Stimulated activated naive B cell treated with anti-CD40 and anti-IgM and Interleukin-4, amounts not matched to agents 10 μg/mL and 1 μg/mL and 100 μg/mL, for 72 hours (primary cell): Measurements from ENCODE around the gene CELA2A.
"Not testable (repeated sequence)": the region's sequence is repeated elsewhere in the genome, so short reads cannot be mapped to it uniquely, and the experiment has no call there.

Source experiments
- ATAC-seq, 2 donors: fragments of 150-1000 bp; cut with Tn5 transposase; replicated peaks; 2 replicates each; pipeline ENCODE4 v1.10.0; 2021; ENCODE audit warnings: moderate library complexity in 1 of 2
- DNase-seq: peaks from one replicate; pipeline ENCODE4 v3.0.0; 2021
- H3K27ac Mint-ChIP-seq: one replicate; pipeline ENCODE4 v1.8.0; 2022; ENCODE audit warnings: mild to moderate bottlenecking, mixed read lengths
- H3K27me3 Mint-ChIP-seq, 2 donors: one replicate each; pipeline ENCODE4 v1.8.0; 2022; ENCODE audit warnings: mixed read lengths in 2 of 2
- H3K36me3 Mint-ChIP-seq, 2 donors: one replicate each; pipeline ENCODE4 v1.8.0; 2022; ENCODE audit warnings: mixed read lengths in 2 of 2, mild to moderate bottlenecking in 1 of 2
- H3K4me1 Mint-ChIP-seq, 2 donors: one replicate each; pipeline ENCODE4 v1.8.0; 2022; ENCODE audit warnings: mixed read lengths in 2 of 2, mild to moderate bottlenecking in 1 of 2
- H3K4me3 Mint-ChIP-seq, 2 donors: one replicate each; pipeline ENCODE4 v1.8.0; 2022; ENCODE audit warnings: mild to moderate bottlenecking in 2 of 2, mixed read lengths in 2 of 2, moderate library complexity in 1 of 2
- H3K9me3 Mint-ChIP-seq, 2 donors: one replicate each; pipeline ENCODE4 v1.8.0; 2022; ENCODE audit warnings: mixed read lengths in 2 of 2, mild to moderate bottlenecking in 1 of 2

The CELA2A gene

GRCh38 chr1:15444468-15445389 lies 11.8 kb upstream of the CELA2A start:
- Mint-ChIP-seq H3K27ac (no peak overlapping the region), H3K27me3 (peaks cover 17 to 62% of the 10 kb centered on the region in 2 donors), H3K4me3 (no peak overlapping the region), H3K9me3 (no peaks in the 10 kb centered on the region), H3K4me1 (peaks cover 0 to 5% of the 10 kb centered on the region in 2 donors), H3K36me3 (no peaks in the 10 kb centered on the region)
- no peak for DNase-seq
- no peak for ATAC-seq

GRCh38 chr1:15445390-15446122 lies 11.0 kb upstream of the CELA2A start:
- Mint-ChIP-seq H3K36me3 (no peaks in the 10 kb centered on the region), H3K9me3 (no peaks in the 10 kb centered on the region), H3K27ac (no peak overlapping the region), H3K4me3 (no peak overlapping the region), H3K4me1 (peaks cover 0 to 5% of the 10 kb centered on the region in 2 donors), H3K27me3 (peaks cover 17 to 62% of the 10 kb centered on the region in 2 donors)
- DNase-seq, result no peak
- no peak for ATAC-seq

GRCh38 chr1:15446212-15446611 lies 10.3 kb upstream of the CELA2A start:
- DNase-seq (no peak), ATAC-seq (no peak)
- Mint-ChIP-seq H3K27ac (no peak overlapping the region), H3K36me3 (no peaks in the 10 kb centered on the region), H3K9me3 (no peaks in the 10 kb centered on the region), H3K27me3 (peaks cover 17 to 59% of the 10 kb centered on the region in 2 donors), H3K4me3 (no peak overlapping the region), H3K4me1 (peaks cover 0 to 5% of the 10 kb centered on the region in 2 donors)

- DNase-seq (no peak), ATAC-seq (no peak)
- Mint-ChIP-seq H3K27me3 (peaks cover 17 to 39% of the 10 kb centered on the region in 2 donors), H3K27ac (no peak overlapping the region), H3K4me3 (no peak overlapping the region), H3K9me3 (no peaks in the 10 kb centered on the region), H3K4me1 (peaks cover 0 to 5% of the 10 kb centered on the region in 2 donors), H3K36me3 (no peaks in the 10 kb centered on the region)
Measured at GRCh38 chr1:15448877-15449462, 7.6 kb upstream of the CELA2A start.

- Mint-ChIP-seq H3K4me1 (peaks cover 0 to 5% of the 10 kb centered on the region in 2 donors), H3K27ac (no peak overlapping the region), H3K4me3 (no peak overlapping the region), H3K36me3 (no peaks in the 10 kb centered on the region), H3K27me3 (peaks cover 17 to 33% of the 10 kb centered on the region in 2 donors), H3K9me3 (no peaks in the 10 kb centered on the region)
- ATAC-seq (no peak), DNase-seq (no peak)
Measured at GRCh38 chr1:15449567-15449966, 7.0 kb upstream of the CELA2A start.

- Mint-ChIP-seq H3K27ac (no peak overlapping the region), H3K4me1 (no peaks in the 10 kb centered on the region), H3K36me3 (no peaks in the 10 kb centered on the region), H3K4me3 (no peak overlapping the region), H3K27me3 (peaks cover 6 to 25% of the 10 kb centered on the region in 2 donors), H3K9me3 (no peaks in the 10 kb centered on the region)
- ATAC-seq (no peak), DNase-seq (no peak)
Measured at GRCh38 chr1:15451014-15451722, 5.4 kb upstream of the CELA2A start.

- DNase-seq, result no peak
- Mint-ChIP-seq H3K4me1 (no peaks in the 10 kb centered on the region), H3K27me3 (peaks cover 8 to 25% of the 10 kb centered on the region in 2 donors), H3K9me3 (no peaks in the 10 kb centered on the region), H3K36me3 (no peaks in the 10 kb centered on the region), H3K27ac (no peak overlapping the region), H3K4me3 (no peak overlapping the region)
- ATAC-seq, result no peak
Measured at GRCh38 chr1:15452216-15452615, 4.3 kb upstream of the CELA2A start.

GRCh38 chr1:15452866-15453571 lies 3.5 kb upstream of the CELA2A start:
- H3K36me3 Mint-ChIP-seq, result no peaks in the 10 kb centered on the region
- no peak for ATAC-seq
- H3K9me3 Mint-ChIP-seq, result no peaks in the 10 kb centered on the region
- peaks cover 6 to 19% of the 10 kb centered on the region in 2 donors for H3K27me3 Mint-ChIP-seq
- no peak for DNase-seq
- no peak overlapping the region for H3K27ac Mint-ChIP-seq
- no peak overlapping the region for H3K4me3 Mint-ChIP-seq
- H3K4me1 Mint-ChIP-seq, result no peaks in the 10 kb centered on the region

GRCh38 chr1:15453734-15454133 lies 2.8 kb upstream of the CELA2A start:
- ATAC-seq (no peak), DNase-seq (no peak)
- Mint-ChIP-seq H3K27me3 (peaks cover 6 to 19% of the 10 kb centered on the region in 2 donors), H3K4me3 (no peak overlapping the region), H3K27ac (no peak overlapping the region), H3K4me1 (no peaks in the 10 kb centered on the region), H3K9me3 (no peaks in the 10 kb centered on the region), H3K36me3 (no peaks in the 10 kb centered on the region)

- DNase-seq (no peak), ATAC-seq (no peak)
- no peaks in the 10 kb centered on the region for H3K9me3 Mint-ChIP-seq
Measured at GRCh38 chr1:15454256-15454655, 2.3 kb upstream of the CELA2A start.

GRCh38 chr1:15455522-15455921 lies 1.0 kb upstream of the CELA2A start:
- Mint-ChIP-seq H3K27me3 (peaks cover 6 to 25% of the 10 kb centered on the region in 2 donors), H3K4me1 (peaks cover 4 to 8% of the 10 kb centered on the region in 2 donors), H3K27ac (no peak overlapping the region), H3K4me3 (no peak overlapping the region), H3K36me3 (no peaks in the 10 kb centered on the region), H3K9me3 (no peaks in the 10 kb centered on the region)
- no peak for ATAC-seq
- no peak for DNase-seq

More at GRCh38 chr1:15454256-15454655, 2.3 kb upstream of the CELA2A start:
- no peaks in the 10 kb centered on the region for H3K4me1 Mint-ChIP-seq
- no peak overlapping the region for H3K27ac Mint-ChIP-seq
- no peaks in the 10 kb centered on the region for H3K36me3 Mint-ChIP-seq
- no peak overlapping the region for H3K4me3 Mint-ChIP-seq
- peaks cover 6 to 22% of the 10 kb centered on the region in 2 donors for H3K27me3 Mint-ChIP-seq

GRCh38 chr1:15457585-15457984 lies 1.1 kb downstream of the CELA2A start:
- no peak overlapping the region for H3K27ac Mint-ChIP-seq
- H3K4me3 Mint-ChIP-seq, result no peak overlapping the region
- no peaks in the 10 kb centered on the region for H3K9me3 Mint-ChIP-seq
- ATAC-seq, result no peak
- peaks cover 6 to 29% of the 10 kb centered on the region in 2 donors for H3K27me3 Mint-ChIP-seq
- DNase-seq, result no peak
- H3K36me3 Mint-ChIP-seq, result no peaks in the 10 kb centered on the region
- H3K4me1 Mint-ChIP-seq, result peaks cover 4 to 9% of the 10 kb centered on the region in 2 donors

- not testable (repeated sequence) for ATAC-seq, H3K9me3 Mint-ChIP-seq, H3K4me1 Mint-ChIP-seq, H3K36me3 Mint-ChIP-seq, DNase-seq, H3K4me3 Mint-ChIP-seq, H3K27ac Mint-ChIP-seq
- peaks cover 6 to 29% of the 10 kb centered on the region in 2 donors for H3K27me3 Mint-ChIP-seq
Measured at GRCh38 chr1:15458388-15458787, 1.9 kb downstream of the CELA2A start.
